Cardiac muscle cell (in vitro differentiated cells and primary cell): ENCODE measurements around the gene GPC5. TPM values are rescaled to one million over a fixed set of nuclear protein-coding genes. Genes with fewer than 3 reads are reported as not detected.

Experiments
- DNase-seq, 2 donors: peaks; one replicate each; pipeline versions ENCODE4 v3.0.0 to v3.0.0-alpha.2; 2010 to 2017; ENCODE audit warnings: low read depth in 1 of 2, low spot score in 1 of 2
- H3K27ac ChIP-seq: fragments of 200-600 bp; sonication (generic); 2 replicates; pipeline ENCODE4 v1.5.1; 2016
- H3K27me3 ChIP-seq: fragments of 200-600 bp; sonication (generic); 2 replicates; pipeline ENCODE4 v1.6.0; 2016; ENCODE audit warnings: control low read depth
- H3K36me3 ChIP-seq: fragments of 200-600 bp; sonication (generic); 2 replicates; pipeline ENCODE4 v1.5.1; 2016; ENCODE audit warnings: control low read depth
- H3K4me1 ChIP-seq: fragments of 200-600 bp; sonication (generic); 2 replicates; pipeline ENCODE4 v1.8.1; 2017; ENCODE audit warnings: low read depth, mild to moderate bottlenecking, mixed run types
- H3K4me3 ChIP-seq: fragments of 200-600 bp; sonication (generic); 2 replicates; pipeline ENCODE4 v1.5.1; 2016; ENCODE audit warnings: mild to moderate bottlenecking
- H3K9me3 ChIP-seq: fragments of 200-600 bp; sonication (generic); 2 replicates; pipeline ENCODE4 v1.5.1; 2017; ENCODE audit warnings: low read depth, mild to moderate bottlenecking, control low read depth
- CTCF ChIP-seq: IDR thresholded peaks from 2 replicates; pipeline ENCODE4 v1.5.1; 2012; ENCODE audit warnings: low read depth, mild to moderate bottlenecking, low read length
- polyA plus RNA-seq: library from polyadenylated mRNA; unstranded; fragments of >200 nt; fragmentation: Nextera tagmentation; extraction: Ambion mirVana; gene quantifications from 2 replicates; pipeline ENCODE4 v1.2.1, GENCODE V29; 2016
- total RNA-seq: library from RNA; depleted of rRNA; stranded (reverse); fragments of >200 nt; gene quantifications from 2 replicates; pipeline ENCODE4 v1.2.3, GENCODE V29; 2016

GPC5 gene
- total and polyA plus RNA-seq, 2 experiments from 2014 or later, result 0.97 to 3.3 TPM

GRCh38 chr13:92418818-92419412, 1020.5 kb downstream of the GPC5 start:
- H3K27me3 ChIP-seq, result no peaks in the 10 kb centered on the region
- H3K4me3 ChIP-seq, result no peak overlapping the region
- no peaks in the 10 kb centered on the region for H3K4me1 ChIP-seq
- no peak overlapping the region for H3K27ac ChIP-seq
- TF ChIP-seq CTCF, result no peak
- H3K36me3 ChIP-seq, result no peaks in the 10 kb centered on the region
- no peak for DNase-seq
- H3K9me3 ChIP-seq, result no peaks in the 10 kb centered on the region

GRCh38 chr13:92429231-92429630, 1030.8 kb downstream of the GPC5 start:
- Histone ChIP-seq H3K27me3 (no peaks in the 10 kb centered on the region), H3K9me3 (no peaks in the 10 kb centered on the region), H3K36me3 (no peaks in the 10 kb centered on the region), H3K4me1 (no peaks in the 10 kb centered on the region), H3K4me3 (no peak overlapping the region), H3K27ac (no peak overlapping the region)
- no peak for DNase-seq
- no peak for TF ChIP-seq CTCF

DNA sequence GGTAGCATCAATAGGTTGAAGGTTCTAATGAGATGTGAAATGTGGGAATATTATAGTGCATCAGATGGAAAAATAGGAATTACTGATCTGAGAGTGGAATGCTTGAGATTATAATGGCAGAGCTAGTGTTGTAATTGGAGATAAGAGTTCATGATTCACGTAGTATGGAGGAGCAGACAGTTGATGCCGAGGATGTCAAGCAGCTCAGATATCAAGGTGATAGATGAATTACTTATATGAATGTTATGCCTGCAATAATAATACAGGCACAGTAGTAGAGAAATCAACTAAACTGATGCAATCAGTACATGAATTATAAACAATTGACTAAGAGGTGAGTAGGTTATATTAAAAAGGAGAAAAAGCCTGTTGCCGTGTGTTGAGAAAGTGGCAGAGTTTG, 1035.0 kb downstream of the GPC5 start:
- no peak for TF ChIP-seq CTCF
- Histone ChIP-seq H3K4me1 (no peaks in the 10 kb centered on the region), H3K27ac (no peak overlapping the region), H3K27me3 (no peaks in the 10 kb centered on the region), H3K9me3 (no peaks in the 10 kb centered on the region), H3K36me3 (no peaks in the 10 kb centered on the region), H3K4me3 (no peak overlapping the region)
- DNase-seq, result no peak

GRCh38 chr13:92433963-92434362, 1035.5 kb downstream of the GPC5 start:
- H3K27me3 ChIP-seq, result no peaks in the 10 kb centered on the region

GRCh38 chr13:92436924-92437323, 1038.5 kb downstream of the GPC5 start:
- Histone ChIP-seq H3K4me3 (no peak overlapping the region), H3K36me3 (no peaks in the 10 kb centered on the region), H3K27ac (no peak overlapping the region), H3K9me3 (no peaks in the 10 kb centered on the region), H3K4me1 (no peaks in the 10 kb centered on the region), H3K27me3 (no peaks in the 10 kb centered on the region)
- no peak for TF ChIP-seq CTCF
- DNase-seq, result no peak

More at GRCh38 chr13:92433963-92434362, 1035.5 kb downstream of the GPC5 start:
- DNase-seq, result no peak
- TF ChIP-seq CTCF, result no peak
- no peaks in the 10 kb centered on the region for H3K4me1 ChIP-seq
- H3K4me3 ChIP-seq, result no peak overlapping the region
- no peaks in the 10 kb centered on the region for H3K36me3 ChIP-seq
- no peak overlapping the region for H3K27ac ChIP-seq
- H3K9me3 ChIP-seq, result no peaks in the 10 kb centered on the region

DNA sequence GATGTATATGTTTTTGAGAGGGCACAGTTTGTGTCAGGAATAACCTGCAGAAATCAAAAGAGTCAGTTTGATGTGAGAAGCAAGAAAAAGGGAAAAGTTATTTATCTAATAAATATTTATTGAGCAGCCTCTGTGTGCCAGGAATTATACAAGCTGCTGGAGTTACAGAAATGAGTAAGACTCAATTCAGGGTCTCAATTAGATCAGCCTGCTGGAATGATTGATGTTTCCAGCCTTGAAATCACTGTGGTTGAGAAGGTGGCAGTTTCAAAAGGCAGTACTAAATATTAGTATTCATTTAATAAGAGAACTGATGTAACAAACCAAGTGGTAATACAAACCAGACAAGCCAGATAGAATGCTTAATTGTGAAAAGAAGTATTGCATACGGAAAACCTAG, 1045.8 kb downstream of the GPC5 start:
- Histone ChIP-seq H3K4me3 (no peak overlapping the region), H3K9me3 (no peaks in the 10 kb centered on the region), H3K27ac (no peak overlapping the region), H3K27me3 (no peaks in the 10 kb centered on the region), H3K36me3 (no peaks in the 10 kb centered on the region), H3K4me1 (no peaks in the 10 kb centered on the region)
- DNase-seq, result no peak
- TF ChIP-seq CTCF, result no peak
